Effector memory CD8-positive, alpha-beta T cell (primary cell): ENCODE results near the gene GABRG3.
"Not testable (repeated sequence)": the region's sequence is repeated elsewhere in the genome, so short reads cannot be mapped to it uniquely, and the experiment has no call there.

Source experiments
- ATAC-seq: fragments of 150-1000 bp; cut with Tn5 transposase; replicated peaks from 2 replicates; pipeline ENCODE4 v1.10.0; 2021; ENCODE audit warnings: mild to moderate bottlenecking, moderate library complexity
- DNase-seq, 3 experiments: peaks; one replicate each; pipeline ENCODE4 v3.0.0; 2021
- H3K27ac Mint-ChIP-seq, 2 donors: one replicate each; pipeline ENCODE4 v1.8.0; 2022; ENCODE audit warnings: mild to moderate bottlenecking in 2 of 2, mixed read lengths in 2 of 2, moderate library complexity in 2 of 2
- H3K27me3 Mint-ChIP-seq, 2 donors: one replicate each; pipeline ENCODE4 v1.8.0; 2022; ENCODE audit warnings: mixed read lengths in 2 of 2
- H3K36me3 Mint-ChIP-seq: one replicate; pipeline ENCODE4 v1.8.0; 2022; ENCODE audit warnings: mild to moderate bottlenecking, moderate library complexity, mixed read lengths; ENCODE audit not compliant: insufficient read depth
- H3K4me1 Mint-ChIP-seq, 2 donors: one replicate each; pipeline ENCODE4 v1.8.0; 2022; ENCODE audit warnings: low read depth in 2 of 2, mixed read lengths in 2 of 2
- H3K4me3 Mint-ChIP-seq, 2 donors: one replicate each; pipeline ENCODE4 v1.8.0; 2022; ENCODE audit warnings: mild to moderate bottlenecking in 2 of 2, mixed read lengths in 2 of 2, moderate library complexity in 2 of 2
- H3K9me3 Mint-ChIP-seq, 2 donors: one replicate each; pipeline ENCODE4 v1.8.0; 2022; ENCODE audit warnings: mixed read lengths in 2 of 2

The GABRG3 gene

DNA sequence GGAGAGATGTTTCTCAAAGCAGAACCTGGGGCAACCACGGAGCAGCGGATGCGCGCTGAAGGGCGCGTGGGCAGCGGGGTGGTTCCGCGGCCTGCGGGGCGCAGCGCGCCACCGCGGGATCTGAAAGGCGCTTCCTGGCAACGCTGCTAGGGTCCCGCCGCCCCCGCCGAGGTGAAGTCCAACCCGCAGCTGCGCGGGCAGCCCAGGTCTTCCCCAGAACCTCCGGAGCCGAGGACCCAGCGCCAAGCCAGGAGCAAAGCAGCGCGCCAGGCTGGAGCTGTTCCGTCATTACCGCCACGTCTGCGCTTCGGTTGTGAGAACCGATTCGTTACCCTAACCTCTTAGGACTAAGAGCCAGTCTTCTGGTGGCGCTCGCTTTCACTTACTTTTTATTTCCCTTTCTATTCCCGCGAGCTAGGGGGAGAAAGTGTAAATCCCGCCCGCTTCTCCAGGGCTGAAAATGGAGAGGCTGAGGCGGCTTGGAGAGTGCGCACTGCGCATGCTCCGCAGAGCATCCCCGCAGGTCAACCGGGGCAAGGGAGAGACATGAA is 3.2 kb upstream of the GABRG3 start:
- Mint-ChIP-seq H3K9me3 (peaks cover 4 to 5% of the 10 kb centered on the region in 2 donors), H3K4me1 (no peaks in the 10 kb centered on the region), H3K27ac (no peak overlapping the region), H3K36me3 (no peaks in the 10 kb centered on the region), H3K4me3 (no peak overlapping the region), H3K27me3 (peaks cover 0 to 8% of the 10 kb centered on the region in 2 donors)
- DNase-seq (no peak), ATAC-seq (no peak)

DNA sequence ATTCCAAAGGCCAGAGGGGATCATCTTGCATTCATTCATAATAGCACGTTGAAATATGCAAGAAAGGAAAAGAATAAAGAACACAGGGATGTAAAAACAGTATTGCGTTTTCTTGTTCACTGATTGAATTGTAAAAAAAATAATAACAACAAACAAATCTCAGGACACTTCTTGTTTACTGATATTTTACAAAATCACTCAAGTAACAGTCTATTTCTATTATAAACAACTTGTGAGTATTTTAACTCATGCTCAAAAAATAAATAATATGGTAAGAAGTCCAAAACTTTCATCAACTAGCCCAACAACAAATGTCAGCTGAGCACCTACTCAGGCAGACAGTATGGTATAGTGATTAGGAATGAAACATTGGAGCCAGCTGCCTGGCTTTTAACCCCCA is 2.2 kb upstream of the GABRG3 start:
- no peaks in the 10 kb centered on the region for H3K4me1 Mint-ChIP-seq
- no peak overlapping the region for H3K4me3 Mint-ChIP-seq
- H3K27me3 Mint-ChIP-seq: peaks cover 0 to 8% of the 10 kb centered on the region in 2 donors
- DNase-seq: no peak
- peaks cover 4 to 6% of the 10 kb centered on the region in 2 donors for H3K9me3 Mint-ChIP-seq
- no peak overlapping the region for H3K27ac Mint-ChIP-seq
- no peaks in the 10 kb centered on the region for H3K36me3 Mint-ChIP-seq
- ATAC-seq: no peak

- Mint-ChIP-seq H3K9me3 (peaks cover 6% of the 10 kb centered on the region in 2 donors), H3K4me1 (no peaks in the 10 kb centered on the region), H3K36me3 (no peaks in the 10 kb centered on the region), H3K4me3 (no peak overlapping the region), H3K27me3 (peaks cover 0 to 8% of the 10 kb centered on the region in 2 donors), H3K27ac (no peak overlapping the region)
- no peak for ATAC-seq
- DNase-seq: no peak
Measured at GRCh38 chr15:26971271-26972018, 464 bp downstream of the GABRG3 start.

GRCh38 chr15:26972636-26973035 is 1.7 kb downstream of the GABRG3 start:
- no peaks in the 10 kb centered on the region for H3K4me1 Mint-ChIP-seq
- H3K9me3 Mint-ChIP-seq: peaks cover 6% of the 10 kb centered on the region in 2 donors
- no peak overlapping the region for H3K4me3 Mint-ChIP-seq
- H3K27ac Mint-ChIP-seq: no peak overlapping the region
- no peaks in the 10 kb centered on the region for H3K36me3 Mint-ChIP-seq
- peaks cover 0 to 8% of the 10 kb centered on the region in 2 donors for H3K27me3 Mint-ChIP-seq
- ATAC-seq: no peak
- DNase-seq: no peak

- H3K9me3 Mint-ChIP-seq: peaks cover 6 to 10% of the 10 kb centered on the region in 2 donors
- H3K27ac Mint-ChIP-seq: no peak overlapping the region
Measured at GRCh38 chr15:26974120-26974780, 3.3 kb downstream of the GABRG3 start.

GRCh38 chr15:26981492-26981891 is 10.5 kb downstream of the GABRG3 start:
- DNase-seq (no peak), ATAC-seq (no peak)
- no peak overlapping the region for H3K4me3 Mint-ChIP-seq
- no peaks in the 10 kb centered on the region for H3K36me3 Mint-ChIP-seq
- H3K27me3 Mint-ChIP-seq: no peaks in the 10 kb centered on the region
- H3K4me1 Mint-ChIP-seq: no peaks in the 10 kb centered on the region
- no peak overlapping the region for H3K27ac Mint-ChIP-seq
- peaks cover 10 to 16% of the 10 kb centered on the region in 2 donors for H3K9me3 Mint-ChIP-seq

More at GRCh38 chr15:26974120-26974780, 3.3 kb downstream of the GABRG3 start:
- ATAC-seq: no peak
- no peaks in the 10 kb centered on the region for H3K4me1 Mint-ChIP-seq
- H3K27me3 Mint-ChIP-seq: peaks cover 0 to 8% of the 10 kb centered on the region in 2 donors
- no peak for DNase-seq
- H3K4me3 Mint-ChIP-seq: no peak overlapping the region
- H3K36me3 Mint-ChIP-seq: no peaks in the 10 kb centered on the region

DNA sequence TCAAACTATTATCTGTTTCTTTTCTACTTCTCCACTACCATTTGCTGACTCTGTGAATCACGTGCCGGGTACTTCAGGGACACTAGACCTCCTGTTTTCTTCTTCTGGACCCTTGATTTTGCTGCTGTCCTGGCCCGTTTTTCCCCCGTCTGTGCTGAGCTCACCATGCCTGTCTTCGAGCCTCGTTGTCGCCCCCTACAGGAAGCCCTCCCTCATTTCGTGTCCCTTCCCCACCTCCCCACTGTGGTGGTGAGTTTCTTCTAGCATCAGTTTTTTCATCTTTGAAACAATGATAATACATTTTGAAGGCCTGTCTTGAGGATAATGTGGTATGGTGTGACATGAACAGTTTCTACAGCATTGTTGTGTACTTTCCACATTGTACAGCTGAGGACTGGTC is 12.8 kb downstream of the GABRG3 start:
- Mint-ChIP-seq H3K4me1 (no peaks in the 10 kb centered on the region), H3K36me3 (no peaks in the 10 kb centered on the region), H3K9me3 (peaks cover 7 to 22% of the 10 kb centered on the region in 2 donors), H3K27me3 (no peaks in the 10 kb centered on the region), H3K27ac (no peak overlapping the region), H3K4me3 (no peak overlapping the region)
- ATAC-seq (no peak), DNase-seq (no peak)

GRCh38 chr15:26985050-26985449 is 14.1 kb downstream of the GABRG3 start:
- no peaks in the 10 kb centered on the region for H3K27me3 Mint-ChIP-seq
- no peak overlapping the region for H3K4me3 Mint-ChIP-seq
- H3K4me1 Mint-ChIP-seq: no peaks in the 10 kb centered on the region
- ATAC-seq (no peak), DNase-seq (no peak)
- H3K36me3 Mint-ChIP-seq: no peaks in the 10 kb centered on the region
- H3K9me3 Mint-ChIP-seq: peaks cover 9 to 22% of the 10 kb centered on the region in 2 donors
- no peak overlapping the region for H3K27ac Mint-ChIP-seq

DNA sequence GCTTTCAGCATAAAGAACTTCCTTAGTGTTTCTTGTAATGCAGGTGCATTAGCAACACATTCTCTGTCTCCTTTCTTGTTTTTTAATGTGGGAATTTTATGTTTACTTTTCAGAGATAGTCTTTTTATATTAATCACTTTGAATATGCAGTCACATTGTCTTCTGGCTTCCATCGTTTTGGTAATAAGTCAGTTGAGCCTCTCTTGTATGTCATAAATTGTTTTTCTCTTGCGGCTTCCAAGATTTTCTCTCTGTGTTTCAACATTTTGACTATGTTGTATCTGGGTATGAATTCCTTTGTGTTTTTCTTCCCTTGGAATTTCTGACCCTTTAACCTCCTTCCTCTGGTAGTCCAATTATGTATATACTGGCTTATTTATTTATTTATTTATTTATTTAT is 25.3 kb downstream of the GABRG3 start:
- H3K36me3 Mint-ChIP-seq: no peaks in the 10 kb centered on the region
- H3K9me3 Mint-ChIP-seq: peaks cover 10 to 38% of the 10 kb centered on the region in 2 donors
- no peak for ATAC-seq
- H3K27me3 Mint-ChIP-seq: no peaks in the 10 kb centered on the region
- H3K4me3 Mint-ChIP-seq: no peak overlapping the region
- no peak for DNase-seq
- H3K4me1 Mint-ChIP-seq: no peaks in the 10 kb centered on the region
- H3K27ac Mint-ChIP-seq: no peak overlapping the region

GRCh38 chr15:27003003-27003402 is 32.0 kb downstream of the GABRG3 start:
- peaks cover 8 to 24% of the 10 kb centered on the region in 2 donors for H3K9me3 Mint-ChIP-seq
- not testable (repeated sequence) for H3K27ac Mint-ChIP-seq, H3K36me3 Mint-ChIP-seq, H3K4me3 Mint-ChIP-seq, ATAC-seq, DNase-seq, H3K4me1 Mint-ChIP-seq, H3K27me3 Mint-ChIP-seq

DNA sequence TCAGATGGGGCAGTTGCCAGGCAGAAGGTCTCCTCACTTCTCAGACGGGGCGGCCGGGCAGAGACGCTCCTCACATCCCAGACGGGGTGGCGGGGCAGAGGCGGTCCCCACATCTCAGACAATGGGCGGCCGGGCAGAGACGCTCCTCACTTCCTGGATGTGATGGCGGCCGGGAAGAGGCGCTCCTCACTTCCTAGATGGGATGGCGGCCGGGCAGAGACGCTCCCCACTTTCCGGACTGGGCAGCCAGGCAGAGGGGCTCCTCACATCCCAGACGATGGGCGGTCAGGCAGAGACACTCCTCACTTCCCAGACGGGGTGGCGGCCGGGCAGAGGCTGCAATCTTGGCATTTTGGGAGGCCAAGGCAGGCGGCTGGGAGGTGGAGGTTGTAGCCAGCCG is 33.2 kb downstream of the GABRG3 start:
- H3K27ac Mint-ChIP-seq, H3K36me3 Mint-ChIP-seq, ATAC-seq, H3K27me3 Mint-ChIP-seq, DNase-seq, H3K4me3 Mint-ChIP-seq, H3K4me1 Mint-ChIP-seq: not testable (repeated sequence)
- peaks cover 8 to 24% of the 10 kb centered on the region in 2 donors for H3K9me3 Mint-ChIP-seq

DNA sequence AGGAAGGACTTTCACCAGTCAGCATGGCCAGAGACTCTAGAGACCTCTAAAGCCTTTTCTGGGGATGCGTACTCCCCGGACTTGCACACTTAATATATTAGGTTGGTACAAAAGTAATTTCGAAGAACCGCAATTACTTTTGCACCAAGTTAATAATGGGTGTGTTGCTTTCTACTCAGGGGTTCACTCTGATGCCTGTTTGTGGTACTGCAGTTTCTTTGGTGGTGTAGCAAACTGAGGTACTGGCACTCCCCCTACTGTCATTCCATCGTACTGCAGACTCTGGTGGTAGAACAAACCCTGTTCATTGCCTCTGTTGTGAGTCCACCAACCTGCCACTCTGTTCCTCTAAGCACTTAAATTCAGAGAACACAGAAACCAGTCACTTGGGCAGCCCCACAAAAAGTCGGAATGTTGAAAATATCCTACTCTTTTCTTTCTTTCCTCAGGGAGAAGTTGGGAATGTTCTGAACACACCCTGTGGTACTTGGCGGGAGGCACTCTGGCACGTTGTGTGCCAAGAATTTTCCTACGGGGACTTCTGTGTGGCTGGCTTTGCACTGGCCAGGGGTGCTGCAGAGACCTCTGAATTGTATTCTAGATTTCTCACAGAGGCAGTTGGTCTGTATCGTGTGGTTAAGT is 46.3 kb downstream of the GABRG3 start:
- ATAC-seq (no peak), DNase-seq (no peak)
- no peak overlapping the region for H3K27ac Mint-ChIP-seq
- H3K27me3 Mint-ChIP-seq: no peaks in the 10 kb centered on the region
- H3K36me3 Mint-ChIP-seq: peaks cover 3% of the 10 kb centered on the region
- H3K9me3 Mint-ChIP-seq: peaks cover 8 to 37% of the 10 kb centered on the region in 2 donors
- no peaks in the 10 kb centered on the region for H3K4me1 Mint-ChIP-seq
- no peak overlapping the region for H3K4me3 Mint-ChIP-seq

DNA sequence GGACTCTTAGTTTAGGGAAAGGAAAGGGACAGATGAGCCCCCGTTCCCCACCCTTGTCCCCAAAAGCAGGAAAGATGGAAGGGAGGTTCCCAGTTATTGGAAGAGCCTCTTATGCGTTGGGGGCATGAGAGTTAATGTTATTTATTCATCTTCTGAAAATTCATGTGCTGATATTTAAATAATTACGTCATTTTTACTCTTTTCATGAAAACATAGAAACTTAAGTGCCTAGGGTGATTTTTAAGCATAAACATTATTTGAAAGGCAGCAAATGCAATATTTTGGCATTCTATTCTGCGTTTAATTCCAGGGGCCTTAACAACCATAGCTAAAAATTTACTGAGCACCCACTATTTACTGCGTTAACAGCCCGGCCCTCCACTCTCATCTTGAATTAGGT is 48.7 kb downstream of the GABRG3 start:
- H3K36me3 Mint-ChIP-seq: peaks cover 3% of the 10 kb centered on the region
- H3K4me1 Mint-ChIP-seq: no peaks in the 10 kb centered on the region
- no peaks in the 10 kb centered on the region for H3K27me3 Mint-ChIP-seq
- H3K27ac Mint-ChIP-seq: no peak overlapping the region
- no peak for DNase-seq
- no peak for ATAC-seq
- H3K9me3 Mint-ChIP-seq: peaks cover 12 to 33% of the 10 kb centered on the region in 2 donors
- no peak overlapping the region for H3K4me3 Mint-ChIP-seq
